ENCODE measurements around the gene CLEC9A.
"Not testable (repeated sequence)": the region's sequence is repeated elsewhere in the genome, so short reads cannot be mapped to it uniquely, and the experiment has no call there.

Gene CLEC9A
- long read RNA-seq, donor 1 = 0 reads
- long read RNA-seq, donor 2 = 0 reads
- long read RNA-seq, donor 3 = 0 reads
- long read RNA-seq, donor 4 = 0 reads
- long read RNA-seq, donor 5 = 0 reads
- long read RNA-seq, donor 6 = 0 reads
- long read RNA-seq, donor 7 = 0 reads
- long read RNA-seq, donor 8 = 0 reads

GRCh38 chr12:10030446-10030845, at the start of gene CLEC9A:
TSS of gene CLEC9A (plus strand) at chr12:10030682. CDS start at chr12:10052688, 22,006 bp downstream.
- DNase-seq = no peak

GRCh38 chr12:9991876-9992275, 38.6 kb upstream of the CLEC9A start:
- no peak for DNase-seq

- DNase-seq = no peak
Observed at GRCh38 chr12:9992296-9992695, 38.2 kb upstream of the CLEC9A start.

- no peak for DNase-seq
Observed at GRCh38 chr12:9999016-9999415, 31.5 kb upstream of the CLEC9A start, which contains the start of gene CLEC1B. TSS of gene CLEC1B (minus strand) at chr12:9999121. CDS start at chr12:9999100, 21 bp downstream.

GRCh38 chr12:10001171-10001776, 29.2 kb upstream of the CLEC9A start:
- no peak for DNase-seq

- no peak for DNase-seq
Observed at GRCh38 chr12:10012630-10013330, 17.7 kb upstream of the CLEC9A start.

- no peak for DNase-seq
Observed at GRCh38 chr12:10015450-10015849, 15.0 kb upstream of the CLEC9A start.

GRCh38 chr12:10016881-10017280, 13.6 kb upstream of the CLEC9A start:
- DNase-seq = no peak

- no peak for DNase-seq
Observed at GRCh38 chr12:10018386-10018785, 12.1 kb upstream of the CLEC9A start.

GRCh38 chr12:10021342-10021741, 9.1 kb upstream of the CLEC9A start:
- DNase-seq = no peak

GRCh38 chr12:10025236-10025635, 5.2 kb upstream of the CLEC9A start:
- DNase-seq = no peak

- DNase-seq = not testable (repeated sequence)
Observed at GRCh38 chr12:10026666-10027065, 3.8 kb upstream of the CLEC9A start.

- DNase-seq = no peak
Observed at GRCh38 chr12:10027311-10027710, 3.2 kb upstream of the CLEC9A start.

GRCh38 chr12:10027721-10028120, 2.8 kb upstream of the CLEC9A start:
- DNase-seq = no peak

GRCh38 chr12:10031321-10031720, 839 bp downstream of the CLEC9A start:
- DNase-seq = no peak

GRCh38 chr12:10031771-10032175, 1.3 kb downstream of the CLEC9A start:
- DNase-seq = no peak

GRCh38 chr12:10033783-10034545, 3.5 kb downstream of the CLEC9A start:
- no peak for DNase-seq

GRCh38 chr12:10042167-10042566, 11.7 kb downstream of the CLEC9A start:
- DNase-seq = no peak

GRCh38 chr12:10048526-10048925, 18.0 kb downstream of the CLEC9A start:
- DNase-seq = no peak

GRCh38 chr12:10052193-10052913, 21.9 kb downstream of the CLEC9A start:
- DNase-seq = no peak

- no peak for DNase-seq
Observed at GRCh38 chr12:10058387-10058786, 27.9 kb downstream of the CLEC9A start.

- no peak for DNase-seq
Observed at GRCh38 chr12:10065241-10065640, 34.8 kb downstream of the CLEC9A start.

All from right kidney (tissue), 9 donors.